Measurements from ENCODE around the gene USP21. TPM values are rescaled to one million over a fixed set of nuclear protein-coding genes. Genes with fewer than 3 reads are reported as not detected.

The USP21 gene
- total RNA-seq, 2 experiments from 2014 or later: 44.4 to 45.6 TPM

GRCh38 chr1:161117759-161118581, 41.3 kb upstream of the USP21 start, which contains the start of the genes NIT1 and PFDN2:
Gene NIT1 (plus strand): TSS chr1:161118105. CDS start chr1:161118177, 72 bp downstream.
Gene PFDN2 (minus strand): TSS chr1:161118037. CDS start chr1:161118026, 11 bp downstream.
- no peak for TF ChIP-seq CTCF (IDR thresholded peaks at IDR 0.05)
- intact Hi-C loops (cut with DNase I, micrococcal nuclease): loop anchor here (1.0 to 5.0 kb wide), 3 partner anchors 14 to 71 kb away; partner anchors contain the start of genes UFC1 (in 2 of the 2), DEDD (in 1 of the 2) and USF1 (in 1 of the 2)
- H3K36me3 ChIP-seq (ENCODE audit: insufficient read depth, low read length): peaks cover 36% of the 10 kb centered on the region
- no peaks in the 10 kb centered on the region for H3K27me3 ChIP-seq (ENCODE audit: control insufficient read depth in 1 of 2, insufficient read depth in 2 of 2, low read length in 2 of 2)
- ChIA-PET CTCF (interaction anchor here (0.6 to 3.3 kb wide), 9 partner anchors 13 to 280 kb away, joined by 3 to 12 read pairs (median 3); partner anchors contain the start of genes DEDD, KLHDC9, PPOX and USF1), POLR2A (interaction anchor here (0.6 to 2.7 kb wide), 17 partner anchors 8 to 188 kb away, joined by 3 to 35 read pairs (median 5); partner anchors contain the start of genes ARHGAP30, DEDD, KLHDC9 and NDUFS2)
- H3K9me3 Mint-ChIP-seq: no peaks in the 10 kb centered on the region
- H3K27ac Mint-ChIP-seq: peak within 1 kb of the TSS; percentile 91
- no peaks in the 10 kb centered on the region for H3K9me3 ChIP-seq (ENCODE audit: control insufficient read depth in 1 of 2, insufficient read depth in 1 of 2, low read length in 2 of 2)
- no peaks in the 10 kb centered on the region for H3K27me3 Mint-ChIP-seq
- peaks cover 67% of the 10 kb centered on the region for H3K4me1 Mint-ChIP-seq (ENCODE audit: low read depth)
- peaks cover 53% of the 10 kb centered on the region for H3K4me1 ChIP-seq (ENCODE audit: insufficient read depth, low read length)
- peak within 1 kb of the TSS; percentile 81 to 91 for H3K27ac ChIP-seq (ENCODE audit: low read depth in 1 of 2, low read length in 2 of 2)
- H3K36me3 Mint-ChIP-seq (ENCODE audit: low read depth): peaks cover 59% of the 10 kb centered on the region
- ATAC-seq (ENCODE audit: poor library complexity): peak; percentile 71
- peak within 1 kb of the TSS; percentile 97 for H3K4me3 Mint-ChIP-seq
- peak; percentile 65 to 93 (median 78) for DNase-seq
- H3K4me3 ChIP-seq (ENCODE audit: low read length): peak within 1 kb of the TSS; percentile 91

- ATAC-seq (ENCODE audit: poor library complexity) (peak; percentile 69), DNase-seq (peak in 11 of 14 experiments; percentile 30 to 89 (median 49))
- H3K36me3 Mint-ChIP-seq (ENCODE audit: low read depth): peaks cover 69% of the 10 kb centered on the region
- Histone ChIP-seq H3K27me3 (ENCODE audit: control insufficient read depth in 1 of 2, insufficient read depth in 2 of 2, low read length in 2 of 2) (no peaks in the 10 kb centered on the region), H3K4me1 (ENCODE audit: insufficient read depth, low read length) (peaks cover 49% of the 10 kb centered on the region), H3K36me3 (ENCODE audit: insufficient read depth, low read length) (peaks cover 46% of the 10 kb centered on the region), H3K4me3 (ENCODE audit: low read length) (peak overlapping the region; percentile 91), H3K27ac (ENCODE audit: low read depth in 1 of 2, low read length in 2 of 2) (peak overlapping the region in 1 of 2 donors; percentile 91), H3K9me3 (ENCODE audit: control insufficient read depth in 1 of 2, insufficient read depth in 1 of 2, low read length in 2 of 2) (no peaks in the 10 kb centered on the region)
- CTCF ChIA-PET: interaction anchor here (0.6 to 3.3 kb wide), 2 partner anchors 46 to 91 kb away, joined by 4 to 12 read pairs; partner anchors contain the start of gene PPOX
- H3K9me3 Mint-ChIP-seq: no peaks in the 10 kb centered on the region
- TF ChIP-seq CTCF (IDR thresholded peaks at IDR 0.05): peak; percentile 36
- POLR2A ChIA-PET: interaction anchor here (0.9 to 2.7 kb wide), 2 partner anchors 13 to 34 kb away, joined by 4 to 35 read pairs; partner anchors contain the start of genes DEDD and UFC1
- H3K4me3 Mint-ChIP-seq: peak overlapping the region; percentile 97
- intact Hi-C loops (cut with DNase I, micrococcal nuclease): loop anchor here (1.0 to 5.0 kb wide), 3 partner anchors 13 to 72 kb away; partner anchors contain the start of genes UFC1 (in 2 of the 2), DEDD (in 1 of the 2) and USF1 (in 1 of the 2)
- H3K27me3 Mint-ChIP-seq: no peaks in the 10 kb centered on the region
- H3K4me1 Mint-ChIP-seq (ENCODE audit: low read depth): peaks cover 54% of the 10 kb centered on the region
- peak overlapping the region; percentile 91 for H3K27ac Mint-ChIP-seq
These were observed 40.0 kb upstream of the USP21 start for GRCh38 chr1:161119092-161119903.

All from CD4-positive, alpha-beta T cell (primary cell).